NCI-H1417 treated with DMSO at 0.1 percent for 48 hours (cell line): ENCODE results near the gene GRIA3.
"Not testable (repeated sequence)": the region's sequence is repeated elsewhere in the genome, so short reads cannot be mapped to it uniquely, and the experiment has no call there.

ENCODE experiments used
- DNase-seq: peaks from one replicate; lab custom pipeline; 2025; lab: John Stamatoyannopoulos, UW

The GRIA3 gene

DNA sequence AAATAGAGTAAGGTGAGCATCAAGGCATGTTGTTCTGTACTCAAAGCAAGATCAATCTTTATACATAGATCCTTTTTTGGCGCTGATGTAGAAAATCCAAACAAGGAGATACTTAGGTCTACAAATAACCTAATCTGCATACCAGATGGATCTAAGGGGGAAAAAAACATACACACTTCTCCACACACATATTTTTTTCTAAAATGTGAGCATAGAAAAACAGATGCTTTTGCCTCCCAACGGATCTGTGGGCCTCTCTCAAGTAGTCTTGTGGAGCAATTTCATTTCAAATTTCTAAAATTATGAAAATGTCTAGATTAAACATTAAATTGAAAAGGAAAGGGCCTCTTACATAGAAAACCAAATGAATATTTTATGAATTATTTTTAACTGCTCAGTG lies 166.1 kb downstream of the GRIA3 start:
- DNase-seq = no peak

DNA sequence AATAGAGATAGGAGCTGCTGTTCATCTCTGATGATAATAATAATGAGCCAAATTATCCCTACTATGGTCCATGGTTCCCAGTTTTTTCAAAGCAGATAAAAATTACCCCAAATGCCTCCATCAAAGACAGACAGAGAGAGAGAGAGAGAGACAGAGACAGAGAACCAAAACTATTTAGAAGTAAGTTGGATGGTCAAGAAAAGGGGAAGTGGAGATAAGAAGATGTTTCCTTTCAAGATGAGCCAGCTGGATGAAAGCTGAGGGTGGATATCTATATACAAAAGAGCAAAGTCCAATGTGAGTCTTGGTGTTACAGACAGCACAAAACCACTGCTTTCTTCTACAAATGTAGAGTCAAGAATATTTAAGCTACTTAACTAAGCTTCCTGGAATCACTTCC lies 173.9 kb downstream of the GRIA3 start:
- no peak for DNase-seq

DNA sequence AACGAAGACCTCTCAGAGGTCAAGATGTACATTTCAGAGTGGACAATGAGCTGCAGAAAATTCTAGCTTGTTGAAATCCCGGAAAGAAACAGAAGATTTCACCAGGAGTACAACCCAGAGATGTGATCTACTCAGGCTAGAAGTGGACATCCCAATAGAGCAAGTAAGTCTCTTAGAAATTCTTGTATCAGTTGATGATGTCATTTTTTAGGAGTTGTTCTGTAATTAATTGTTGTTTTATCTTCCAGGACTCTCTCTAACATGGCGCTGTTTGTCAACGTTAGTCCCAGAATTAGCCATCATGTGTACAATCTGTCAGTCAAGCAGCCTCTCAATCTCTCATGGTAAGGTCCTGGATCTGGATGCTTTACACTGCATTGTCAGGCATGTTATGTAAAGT lies 174.4 kb downstream of the GRIA3 start:
- no peak for DNase-seq

DNA sequence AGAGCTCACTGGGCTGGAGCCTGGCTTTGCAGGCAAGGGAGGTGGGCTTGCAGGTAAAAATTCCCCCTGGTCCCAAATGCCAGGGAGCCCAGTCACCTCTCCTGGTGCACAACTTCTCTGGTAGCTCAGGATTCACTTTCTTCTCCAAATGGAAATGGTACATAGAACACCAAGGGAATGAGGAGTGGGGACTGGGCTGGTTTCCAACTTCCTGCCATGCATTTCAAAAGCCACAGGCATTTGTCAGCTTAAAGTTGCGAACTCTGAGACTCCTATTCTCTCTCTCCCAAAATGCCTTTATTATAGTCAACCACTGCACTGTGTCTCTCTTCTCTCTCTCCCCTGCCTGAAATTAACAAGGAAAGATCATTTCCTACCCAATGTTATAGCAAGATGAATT lies 177.3 kb downstream of the GRIA3 start:
- no peak for DNase-seq

DNA sequence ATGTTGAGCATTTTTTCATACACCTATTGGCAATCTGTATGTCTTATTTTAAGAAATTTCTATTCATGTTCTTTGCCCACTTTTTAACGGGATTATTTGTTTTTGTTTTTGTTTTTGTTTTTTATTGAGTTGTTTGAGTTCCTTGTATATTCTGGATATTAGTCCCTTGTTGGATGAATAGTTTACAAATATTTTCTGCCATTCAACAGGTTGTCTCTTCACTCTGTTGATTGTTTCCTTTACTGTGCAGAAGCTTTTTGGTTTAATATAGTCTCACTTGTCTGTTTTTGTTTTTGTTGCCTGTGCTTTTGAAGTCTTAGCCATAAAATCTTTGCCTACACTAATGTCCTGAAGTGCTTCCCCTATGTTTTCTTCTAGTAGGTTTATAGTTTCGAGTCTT lies 202.1 kb downstream of the GRIA3 start:
- not testable (repeated sequence) for DNase-seq

DNA sequence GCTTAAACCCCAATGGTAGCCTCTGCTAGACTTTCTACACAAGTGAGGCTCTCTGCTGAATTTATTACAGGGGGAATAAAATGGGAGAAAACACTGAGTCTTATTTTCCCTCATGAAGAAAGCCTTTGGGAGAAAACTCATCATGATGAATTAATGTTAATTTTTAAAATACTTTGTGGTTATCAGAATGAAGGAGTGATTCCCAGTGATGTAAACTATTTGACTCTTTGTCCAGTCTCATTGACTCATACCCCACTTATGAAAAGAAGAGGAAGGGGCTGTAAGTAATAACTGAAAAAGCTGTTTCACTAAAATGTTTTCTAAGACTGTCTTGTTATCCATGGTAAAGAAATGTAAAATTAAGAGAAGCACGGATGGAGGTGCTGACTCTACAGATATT lies 208.8 kb downstream of the GRIA3 start:
- no peak for DNase-seq

DNA sequence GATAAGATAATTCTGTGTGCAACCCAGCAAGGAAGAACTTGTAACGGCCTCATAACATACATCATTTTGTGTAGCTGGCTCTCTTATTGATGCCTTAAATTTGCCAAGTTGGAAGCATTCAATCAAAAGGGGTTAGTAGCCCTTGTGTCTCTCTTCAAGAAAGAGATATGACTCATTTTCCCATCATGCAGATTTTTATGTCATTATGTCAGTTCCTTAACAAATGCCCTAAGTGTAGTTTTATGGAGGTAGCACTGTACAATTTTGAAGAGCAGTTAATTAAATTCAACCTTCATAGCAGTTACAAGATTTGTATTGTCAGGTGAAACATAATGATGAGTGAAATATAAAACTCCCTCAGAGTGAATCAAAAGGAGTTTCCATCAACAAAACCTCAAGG lies 215.6 kb downstream of the GRIA3 start:
- no peak for DNase-seq

DNA sequence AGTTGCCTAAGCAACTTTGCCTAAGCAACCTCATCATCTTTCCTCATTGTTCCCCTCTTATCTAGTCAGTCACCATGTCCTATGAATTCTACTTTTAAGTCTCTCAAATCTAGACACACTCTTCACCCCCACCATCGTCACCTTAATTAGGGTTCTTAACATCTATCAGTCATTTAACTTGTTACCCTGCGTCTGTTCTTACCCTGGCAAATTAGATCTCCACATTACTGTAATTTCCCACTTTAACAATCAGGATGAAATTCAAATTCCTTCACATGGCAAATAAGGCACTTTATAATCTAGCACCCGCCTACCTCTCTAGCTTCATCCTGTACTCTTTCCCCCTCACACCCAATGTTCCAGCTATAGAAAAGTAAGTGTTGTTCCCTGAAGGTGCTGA lies 221.2 kb downstream of the GRIA3 start:
- DNase-seq = no peak

DNA sequence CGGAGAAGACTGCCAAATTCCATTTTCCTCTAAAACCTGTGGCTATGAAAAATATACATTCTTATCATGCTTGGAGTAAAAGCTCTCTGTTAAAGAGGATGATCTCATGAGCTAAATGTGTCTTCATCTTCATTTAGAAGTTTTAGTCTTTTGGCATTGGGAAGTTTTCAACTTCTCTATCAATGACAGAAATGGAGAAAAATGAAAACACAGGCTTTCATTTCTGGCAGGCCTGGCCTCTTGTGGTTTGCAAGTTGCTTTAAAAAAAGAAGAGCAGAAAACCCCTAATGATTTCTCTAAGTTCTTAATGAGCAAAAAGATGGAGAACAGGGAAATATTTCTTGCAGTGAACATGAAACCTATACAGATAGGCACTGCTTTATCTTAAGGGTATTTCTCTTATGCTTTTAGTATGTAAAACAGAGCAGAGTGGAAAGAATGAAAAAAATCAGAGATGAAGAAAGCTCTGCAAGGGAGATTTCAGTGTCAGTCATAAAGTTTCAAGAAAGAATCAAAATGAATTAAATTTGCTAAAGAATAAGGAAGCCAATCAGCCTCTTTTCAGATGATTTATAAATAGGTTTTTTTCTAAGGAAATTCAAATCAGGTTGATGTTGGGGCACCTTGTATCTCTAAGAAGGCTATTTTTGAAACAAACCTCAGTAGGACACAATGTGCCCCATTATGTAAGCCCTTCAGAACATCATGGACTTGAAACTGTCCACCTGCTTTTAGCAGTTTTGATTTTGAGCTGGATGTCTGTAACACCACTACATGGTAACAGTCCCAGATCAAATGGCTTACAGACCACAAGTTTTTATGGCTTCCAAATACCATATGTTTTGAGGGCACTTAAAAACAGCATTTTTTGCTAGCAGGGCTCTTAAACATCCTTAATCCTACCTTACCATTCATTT lies 225.0 kb downstream of the GRIA3 start:
- no peak for DNase-seq

DNA sequence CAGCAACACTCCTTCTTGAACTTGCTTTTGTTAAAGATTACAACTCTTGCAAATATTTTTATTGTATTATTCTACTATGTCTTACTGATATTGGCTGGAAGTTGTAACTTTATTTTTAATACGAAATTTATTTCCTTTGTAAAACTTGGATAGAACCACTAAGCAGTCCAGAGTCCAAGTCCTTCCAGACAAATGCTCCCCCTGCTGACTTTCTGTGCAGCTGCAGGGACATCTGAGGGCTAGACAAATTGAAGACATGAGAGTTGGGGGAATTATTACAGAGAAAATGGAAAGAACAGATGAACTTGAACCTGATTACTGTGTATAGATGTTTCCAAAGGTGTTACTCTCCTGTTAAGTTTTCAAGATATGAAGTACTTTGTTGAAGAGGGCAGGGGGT lies 238.8 kb downstream of the GRIA3 start:
- no peak for DNase-seq

DNA sequence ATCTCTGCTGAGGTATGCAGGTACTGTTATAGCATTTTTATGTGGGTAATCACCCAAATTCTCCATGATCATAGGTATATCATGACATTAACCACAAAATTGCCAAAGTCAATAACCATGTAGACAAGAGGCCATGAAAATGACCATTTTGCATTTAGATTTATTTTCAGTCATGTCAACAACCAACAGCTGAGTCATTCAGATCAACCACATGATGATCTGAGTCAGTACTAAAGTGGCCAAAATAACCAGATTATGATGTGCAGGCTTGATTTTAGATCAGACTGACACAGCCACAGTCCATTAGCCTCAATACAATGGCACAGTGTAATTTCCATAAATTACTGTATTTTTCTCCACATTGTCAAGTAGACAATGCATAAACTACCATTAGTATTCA lies 240.5 kb downstream of the GRIA3 start:
- DNase-seq = no peak

DNA sequence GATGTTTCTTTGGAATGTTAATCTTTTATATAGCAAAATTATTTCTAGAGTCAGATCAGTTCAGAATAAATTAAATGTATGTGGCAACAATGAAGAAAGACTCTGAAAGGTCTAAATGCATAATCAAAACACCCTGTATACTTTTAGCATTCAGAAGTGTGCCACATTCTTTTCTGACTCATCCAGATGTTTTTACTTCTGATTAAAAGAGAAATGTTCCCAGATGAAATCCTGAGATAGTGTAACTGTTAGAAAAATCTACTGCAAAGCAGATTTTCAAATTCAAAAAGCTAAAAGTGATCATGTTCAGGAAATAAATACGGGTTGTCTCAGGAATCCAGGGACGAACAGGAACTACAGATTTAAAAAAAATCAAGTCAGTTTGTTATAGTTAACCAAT lies 241.4 kb downstream of the GRIA3 start:
- no peak for DNase-seq

DNA sequence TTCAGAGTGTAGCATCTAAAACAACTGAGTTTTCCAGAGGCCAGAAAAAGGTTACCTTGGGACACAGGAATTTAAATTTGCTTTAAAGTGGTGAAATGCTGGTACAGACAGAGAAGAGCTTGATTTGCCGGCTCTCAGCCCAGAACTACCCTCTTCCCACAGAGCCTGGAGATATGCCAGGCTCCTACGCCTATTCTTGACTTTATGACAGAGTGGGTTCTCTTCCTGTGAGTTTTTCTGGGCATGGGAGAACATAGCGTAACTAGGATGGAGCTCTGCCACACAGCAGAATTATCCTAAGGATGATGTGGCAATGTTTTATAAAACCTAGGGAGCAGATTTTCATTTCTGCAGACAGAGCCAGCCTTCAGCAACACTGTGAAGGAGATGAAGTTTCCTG lies 241.8 kb downstream of the GRIA3 start:
- DNase-seq = no peak

DNA sequence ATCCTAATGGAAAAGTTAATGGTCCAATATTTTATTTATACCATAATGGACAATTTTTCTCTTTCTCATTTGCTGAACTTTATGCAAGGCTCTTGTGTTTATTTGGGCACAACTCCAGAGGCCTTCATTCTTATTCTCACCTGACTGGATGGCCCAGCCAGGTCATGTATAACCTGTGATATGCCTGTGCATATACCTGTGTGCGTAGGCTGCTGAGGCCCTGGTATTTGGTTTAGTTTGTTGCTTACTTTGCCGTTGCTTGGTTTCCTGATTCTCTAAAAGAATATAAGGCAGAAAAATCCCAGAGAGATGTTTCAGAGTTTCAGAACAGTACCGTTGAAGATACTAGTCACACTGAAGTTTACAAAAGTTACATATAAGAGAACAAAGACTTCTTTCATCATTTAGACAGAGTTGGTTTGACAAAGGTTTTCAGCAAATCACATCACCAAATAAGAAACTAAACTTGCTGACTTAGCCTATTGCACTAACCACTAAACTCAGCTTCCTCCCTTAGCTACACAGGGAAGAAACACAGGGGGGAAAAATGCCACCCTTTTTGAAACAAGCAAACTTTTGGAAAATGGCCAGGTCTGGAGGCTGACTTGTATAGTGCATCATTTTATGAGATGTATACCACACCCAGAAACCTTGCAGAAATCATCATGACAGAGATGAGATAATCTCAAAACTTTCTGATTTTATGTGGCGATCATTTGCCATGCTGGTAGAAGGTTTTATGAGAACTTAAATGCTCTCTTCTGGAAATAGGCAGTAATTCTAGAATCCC lies 248.5 kb downstream of the GRIA3 start:
- DNase-seq = no peak

DNA sequence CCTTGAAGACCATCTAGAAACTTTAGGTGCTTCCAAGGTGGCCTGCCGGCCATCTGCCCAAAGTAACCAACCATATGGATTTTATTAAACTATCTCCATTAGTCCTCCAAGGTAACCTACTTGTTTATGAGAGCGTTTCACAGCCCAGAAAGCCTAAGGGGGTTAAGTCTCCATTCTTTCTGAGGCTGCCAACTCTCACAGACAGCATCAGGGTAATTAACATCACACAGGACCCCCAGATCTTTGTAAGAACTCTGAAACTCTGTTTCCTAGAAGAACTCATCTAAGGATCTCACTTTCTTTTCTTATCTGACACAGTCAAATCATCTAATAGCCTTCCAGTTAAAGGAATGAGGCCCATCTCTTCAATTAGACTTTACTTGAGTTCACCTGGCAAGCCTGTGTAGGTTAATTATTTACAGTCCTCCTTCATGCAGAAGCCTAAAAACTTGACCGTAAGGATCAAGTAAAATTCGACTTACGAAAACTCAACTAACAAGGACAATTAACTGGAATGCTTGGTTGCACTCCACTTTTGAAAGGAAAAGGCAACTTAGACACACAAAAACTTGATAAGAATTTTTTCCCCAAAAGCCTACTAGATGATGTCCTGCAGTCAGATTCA lies 252.5 kb downstream of the GRIA3 start:
- no peak for DNase-seq

DNA sequence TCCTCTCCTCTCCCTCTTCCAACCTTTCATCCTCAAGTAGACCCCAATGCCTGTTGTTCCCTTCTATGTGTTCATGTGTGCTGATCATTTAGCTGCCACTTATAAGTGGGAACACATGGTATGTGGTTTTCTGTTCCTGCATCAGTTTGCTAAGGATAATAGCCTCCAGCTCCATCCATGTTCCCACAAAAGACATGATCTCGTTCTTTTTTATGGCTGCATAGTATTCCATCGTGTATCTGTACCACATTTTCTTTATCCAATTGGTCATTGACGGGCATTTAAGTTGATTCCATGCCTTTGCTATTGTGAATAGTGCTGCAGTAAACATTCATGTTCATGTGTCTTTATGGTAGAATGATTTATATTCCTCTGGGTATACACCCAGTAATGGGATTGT lies 255.8 kb downstream of the GRIA3 start:
- DNase-seq = not testable (repeated sequence)

DNA sequence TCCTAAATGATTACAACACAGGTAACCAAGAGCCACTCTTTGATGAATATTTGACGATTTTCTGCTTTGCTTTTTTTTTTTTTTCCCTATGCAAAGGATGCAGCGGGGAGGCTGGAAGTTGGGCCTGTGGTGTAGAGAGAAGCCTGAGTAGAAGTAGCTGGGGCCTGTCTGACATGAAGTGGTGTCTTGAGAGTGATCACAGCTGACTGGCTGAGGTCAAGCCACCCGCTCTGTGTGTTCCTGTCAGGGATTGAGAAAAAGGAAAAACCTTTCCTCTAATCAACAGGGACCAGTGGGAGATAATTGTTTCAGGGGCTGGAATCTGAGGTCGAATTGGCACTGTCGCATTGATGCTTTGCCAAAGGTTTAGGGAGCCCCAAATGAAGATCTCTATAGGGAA lies 258.7 kb downstream of the GRIA3 start:
- DNase-seq = no peak

DNA sequence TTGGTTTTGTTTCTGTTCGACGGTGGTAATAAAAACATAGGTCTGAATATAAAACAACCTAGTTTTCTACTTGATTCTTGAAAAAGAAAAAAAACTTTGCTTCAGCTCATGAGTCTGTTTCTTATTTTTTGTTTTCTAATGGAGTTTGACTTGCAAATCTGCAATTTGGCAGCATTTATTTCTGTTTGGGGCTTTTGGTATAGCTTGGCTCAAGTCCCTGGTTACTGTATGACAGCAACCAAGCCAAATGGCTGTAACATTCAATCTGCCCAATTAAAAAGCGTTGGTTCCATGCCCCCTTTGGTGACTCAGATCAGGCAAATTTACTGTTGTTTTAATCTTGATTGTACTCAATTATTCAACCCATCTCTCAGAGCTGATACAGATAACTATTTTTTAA lies 263.4 kb downstream of the GRIA3 start:
- DNase-seq = no peak

DNA sequence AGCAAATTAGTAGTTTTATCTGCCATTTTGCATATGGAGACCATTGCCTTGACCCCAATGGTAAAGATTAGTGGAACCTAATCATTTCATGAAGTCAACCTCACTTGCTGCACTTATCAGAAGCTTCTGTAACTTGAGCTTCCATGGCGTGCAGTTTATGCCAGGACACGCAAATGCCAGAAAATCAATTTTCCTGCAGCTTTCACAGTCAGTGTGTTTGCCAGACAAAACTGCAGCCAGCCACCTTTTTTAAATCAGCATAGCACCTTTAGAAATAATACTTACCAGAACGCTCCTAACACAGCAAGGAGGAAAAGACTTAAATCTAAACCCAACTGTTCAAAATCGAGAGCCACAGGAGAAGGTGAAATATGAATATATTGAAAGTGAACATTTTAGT lies 265.3 kb downstream of the GRIA3 start:
- no peak for DNase-seq

DNA sequence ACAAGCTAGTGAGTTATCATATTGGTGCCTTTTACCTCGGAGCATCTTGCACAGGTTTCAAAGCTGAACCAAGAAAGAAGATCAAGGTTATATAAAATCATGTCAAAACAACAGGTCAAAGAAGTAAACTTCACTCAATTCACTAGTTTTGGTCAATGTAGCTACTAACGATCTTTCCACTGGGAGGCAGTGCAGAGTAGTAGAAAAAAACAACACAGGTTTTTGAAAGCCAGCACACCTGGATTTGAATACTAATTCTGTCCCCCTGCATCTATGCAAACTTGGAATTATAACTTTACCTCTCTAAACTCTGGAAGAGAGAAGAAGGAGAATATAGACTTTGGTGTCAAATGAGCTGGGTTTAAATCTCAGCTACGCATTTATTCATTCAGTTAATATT lies 266.1 kb downstream of the GRIA3 start:
- DNase-seq = no peak

DNA sequence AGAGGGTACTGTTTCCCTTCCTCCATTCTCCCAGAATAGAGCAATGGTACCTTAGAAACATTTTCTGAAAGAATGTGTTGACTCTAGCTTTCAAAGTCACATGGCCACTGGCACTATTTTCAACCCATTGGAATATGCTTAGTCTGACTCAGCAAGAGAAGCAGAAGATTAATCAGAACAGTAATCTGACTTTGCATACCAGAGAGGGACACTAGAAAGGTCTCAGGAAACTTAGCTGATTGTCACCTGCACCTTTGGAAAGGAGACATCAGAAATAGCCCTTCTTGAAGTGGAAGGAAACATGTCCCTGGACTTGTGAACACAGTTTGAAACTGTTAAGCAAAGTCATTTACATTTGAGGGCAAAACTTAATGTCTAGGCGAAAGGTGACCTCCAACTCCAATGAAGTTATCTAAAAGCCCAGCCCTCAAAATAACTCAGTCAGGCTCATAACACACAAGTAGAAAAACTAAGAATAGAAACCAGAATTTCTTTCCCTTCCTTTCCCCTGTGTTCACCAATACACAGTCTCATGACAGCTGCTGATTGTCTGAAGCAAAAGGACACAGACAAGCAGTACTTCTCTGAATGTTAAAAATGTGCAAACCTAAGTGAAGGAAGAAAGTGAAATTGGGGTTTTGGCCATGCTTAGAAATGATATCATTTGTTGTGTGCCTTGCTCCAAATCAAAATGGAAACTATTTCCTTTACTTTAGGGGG lies 270.8 kb downstream of the GRIA3 start:
- DNase-seq = no peak

DNA sequence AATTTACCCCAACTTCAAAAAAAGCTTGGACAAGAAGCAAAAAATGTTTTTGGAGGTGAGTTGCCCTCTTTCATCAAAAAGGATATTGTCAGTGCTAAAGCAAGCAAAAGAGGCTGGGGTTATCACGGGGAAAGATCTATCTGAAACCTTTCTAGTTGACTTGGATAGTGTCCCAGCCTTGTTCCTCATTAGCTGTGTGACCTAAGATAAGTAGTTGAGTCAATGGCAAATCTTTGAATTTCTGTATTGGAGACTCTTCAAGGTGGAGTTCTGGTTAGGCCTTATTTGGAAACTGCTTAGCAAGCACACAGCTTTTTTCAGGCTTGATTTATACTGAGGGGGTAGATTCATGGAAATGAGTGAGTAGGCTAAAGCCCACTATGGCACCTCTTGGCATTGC lies 271.6 kb downstream of the GRIA3 start:
- no peak for DNase-seq
